Epithelial cell of proximal tubule (primary cell): ENCODE data around the gene TBC1D17. TPM values are rescaled to one million over a fixed set of nuclear protein-coding genes. Genes with fewer than 3 reads are reported as not detected.

ENCODE experiments used
- DNase-seq: peaks from one replicate; pipeline ENCODE4 v3.0.0-alpha.2; 2011; ENCODE audit warnings: low read depth
- H3K4me3 ChIP-seq: 2 replicates; pipeline ENCODE4 v1.5.1; 2011; ENCODE audit warnings: low read depth, mild to moderate bottlenecking, low read length
- total RNA-seq: library from RNA; depleted of rRNA; stranded (reverse); fragments of >200 nt; gene quantifications from 2 replicates; pipeline ENCODE4 v1.2.3, GENCODE V29; 2015
- TF ChIP-seq, protein P1 (sequence below): conservative IDR thresholded peaks from 2 replicates; pipeline ENCODE4 v1.5.1; 2012; ENCODE audit warnings: low read depth, mild to moderate bottlenecking, low read length

The TBC1D17 gene
- total RNA-seq, 1 donor from 2014 or later, result 11.9 TPM

DNA sequence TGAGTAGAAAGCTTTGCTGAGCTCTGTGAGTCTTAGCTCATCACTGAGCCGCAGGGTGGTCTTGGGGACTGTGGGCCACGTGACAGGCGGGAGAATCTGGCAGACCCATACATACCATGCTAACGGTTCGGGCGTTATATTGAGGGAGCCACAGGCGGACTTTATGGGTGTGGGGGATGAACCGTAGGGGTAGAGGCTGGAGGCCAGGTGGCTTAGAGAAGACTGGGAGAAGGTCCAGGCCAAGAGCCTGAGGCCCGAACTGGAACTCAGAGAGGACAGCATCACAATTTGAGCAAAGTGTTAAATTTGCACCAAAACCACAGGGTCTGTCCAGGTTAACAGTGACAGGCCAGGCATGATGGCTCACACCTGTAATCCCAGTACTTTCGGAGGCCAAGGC, 36.2 kb downstream of the TBC1D17 start:
- no peak overlapping the region for H3K4me3 ChIP-seq
- DNase-seq, result no peak
- TF ChIP-seq, protein P1, sequence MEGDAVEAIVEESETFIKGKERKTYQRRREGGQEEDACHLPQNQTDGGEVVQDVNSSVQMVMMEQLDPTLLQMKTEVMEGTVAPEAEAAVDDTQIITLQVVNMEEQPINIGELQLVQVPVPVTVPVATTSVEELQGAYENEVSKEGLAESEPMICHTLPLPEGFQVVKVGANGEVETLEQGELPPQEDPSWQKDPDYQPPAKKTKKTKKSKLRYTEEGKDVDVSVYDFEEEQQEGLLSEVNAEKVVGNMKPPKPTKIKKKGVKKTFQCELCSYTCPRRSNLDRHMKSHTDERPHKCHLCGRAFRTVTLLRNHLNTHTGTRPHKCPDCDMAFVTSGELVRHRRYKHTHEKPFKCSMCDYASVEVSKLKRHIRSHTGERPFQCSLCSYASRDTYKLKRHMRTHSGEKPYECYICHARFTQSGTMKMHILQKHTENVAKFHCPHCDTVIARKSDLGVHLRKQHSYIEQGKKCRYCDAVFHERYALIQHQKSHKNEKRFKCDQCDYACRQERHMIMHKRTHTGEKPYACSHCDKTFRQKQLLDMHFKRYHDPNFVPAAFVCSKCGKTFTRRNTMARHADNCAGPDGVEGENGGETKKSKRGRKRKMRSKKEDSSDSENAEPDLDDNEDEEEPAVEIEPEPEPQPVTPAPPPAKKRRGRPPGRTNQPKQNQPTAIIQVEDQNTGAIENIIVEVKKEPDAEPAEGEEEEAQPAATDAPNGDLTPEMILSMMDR, result no peak

DNA sequence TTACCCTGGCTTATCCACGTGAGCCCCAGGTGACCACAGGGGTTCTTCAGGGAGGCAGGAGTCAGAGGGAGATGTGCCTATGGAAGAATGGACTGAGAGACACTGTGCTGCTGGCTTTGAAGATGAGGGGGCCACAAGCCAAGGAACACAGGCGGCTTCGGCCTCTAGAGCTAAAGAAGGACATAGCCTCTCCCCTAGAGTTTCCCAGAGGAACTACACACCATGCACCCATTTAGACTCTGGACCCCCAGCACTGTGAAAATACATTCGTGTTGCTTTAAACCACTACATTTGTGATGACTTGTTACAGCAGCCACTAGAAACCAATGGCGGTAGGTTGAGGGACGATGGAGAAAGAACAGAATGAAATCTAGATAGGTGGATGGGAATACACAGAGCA, 37.8 kb downstream of the TBC1D17 start:
- no peak for DNase-seq
- TF ChIP-seq, protein P1, result peak; percentile 25
- no peak overlapping the region for H3K4me3 ChIP-seq

DNA sequence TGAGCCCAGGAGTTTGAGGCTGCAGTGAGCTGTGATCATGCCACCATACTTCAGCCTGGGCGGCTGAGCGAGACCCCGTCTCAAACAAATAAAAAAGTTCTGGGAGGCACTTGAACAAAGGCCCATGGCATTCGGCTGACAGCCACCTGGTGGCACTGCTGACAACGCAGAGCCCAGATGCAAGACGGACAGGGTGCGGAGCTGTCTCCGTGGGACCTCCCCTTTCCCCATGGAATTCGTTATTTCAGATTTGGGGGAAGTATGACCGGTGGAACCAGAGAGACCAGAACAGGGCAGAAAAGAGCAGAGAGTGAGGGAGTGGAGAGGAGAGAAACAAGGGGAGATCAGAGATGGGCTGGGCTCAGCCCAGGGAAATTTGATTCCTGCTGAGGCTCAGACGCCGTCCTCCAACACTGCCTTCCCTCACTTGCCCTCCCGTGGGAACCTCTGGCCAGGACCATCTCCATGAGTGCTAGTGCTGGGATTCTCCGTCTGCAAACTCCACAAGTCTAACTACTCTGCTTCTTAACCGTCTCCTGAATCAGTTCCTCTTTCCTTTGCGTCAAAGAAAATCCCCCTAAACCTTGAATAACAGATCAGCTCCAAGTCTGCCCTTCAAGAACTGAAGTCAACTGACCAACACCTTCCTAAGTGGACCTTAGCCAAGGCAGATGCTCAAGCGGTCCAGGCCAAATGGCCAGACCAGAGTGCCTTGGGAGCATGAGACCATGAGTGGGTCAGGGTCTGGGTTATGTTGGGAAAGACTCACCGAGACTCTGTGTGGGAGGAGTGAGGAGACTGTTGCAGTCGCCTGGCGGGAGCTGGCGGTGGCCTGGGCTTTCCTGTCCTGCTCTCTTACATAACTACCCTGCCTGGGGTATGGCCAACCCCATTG, 39.6 kb downstream of the TBC1D17 start:
- no peak overlapping the region for H3K4me3 ChIP-seq
- no peak for DNase-seq
- TF ChIP-seq, protein P1, result peak; percentile 38

DNA sequence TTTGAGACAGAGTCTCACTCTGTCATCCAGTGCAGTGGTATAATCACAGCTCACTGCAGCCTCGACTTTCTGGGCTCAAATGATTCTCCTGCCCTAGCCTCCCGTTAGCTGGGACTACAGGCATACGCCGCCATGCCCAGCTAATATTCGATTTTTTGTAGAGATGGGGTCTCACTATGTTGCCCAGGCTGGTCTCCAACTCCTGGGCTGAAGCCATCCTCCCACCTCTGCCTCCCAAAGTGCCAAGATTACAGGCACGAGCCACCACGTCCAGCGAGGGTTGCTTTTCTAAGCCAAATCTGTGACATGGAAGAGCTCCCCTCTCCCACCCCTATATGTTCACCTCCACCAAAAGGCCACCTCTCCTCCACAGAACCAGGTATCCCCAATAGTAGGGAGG, 40.6 kb downstream of the TBC1D17 start:
- H3K4me3 ChIP-seq, result no peak overlapping the region
- TF ChIP-seq, protein P1, result no peak
- no peak for DNase-seq

DNA sequence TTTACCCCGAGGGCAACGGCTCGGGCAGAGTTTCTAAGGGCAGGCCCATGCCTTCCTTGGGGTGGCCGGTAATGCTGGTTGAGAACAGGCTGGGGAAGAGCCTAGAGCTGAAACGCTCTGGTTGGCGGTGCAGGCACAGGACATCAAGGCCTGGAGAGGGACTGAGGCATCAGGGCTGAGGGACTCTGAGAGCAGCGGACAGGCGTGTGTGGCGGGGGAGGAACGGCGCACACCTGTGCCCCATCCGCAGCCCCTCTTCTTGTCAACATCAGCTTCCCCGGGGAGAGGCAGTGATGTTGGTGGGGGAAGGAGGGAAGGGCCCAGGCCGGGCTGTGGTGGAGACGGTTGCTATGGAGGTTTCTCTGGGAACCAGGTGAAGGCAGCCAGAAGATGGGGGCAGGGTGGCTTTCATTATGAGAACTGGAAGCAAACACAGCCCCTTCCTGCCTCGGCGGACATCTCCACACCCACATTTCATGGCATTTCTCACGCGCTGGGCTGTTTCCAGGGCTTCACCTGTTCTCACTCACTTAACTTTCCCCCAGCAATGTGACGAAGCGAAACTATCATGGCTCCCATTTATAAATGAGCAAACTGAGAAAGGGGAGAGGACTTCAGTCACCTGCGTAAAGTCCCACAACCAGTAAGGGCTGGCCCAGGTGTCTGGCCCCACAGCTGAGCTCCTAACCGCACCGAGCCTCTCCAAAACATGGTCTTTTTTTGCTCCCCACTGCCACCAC, 43.3 kb downstream of the TBC1D17 start:
- no peak overlapping the region for H3K4me3 ChIP-seq
- TF ChIP-seq, protein P1, result no peak
- no peak for DNase-seq

DNA sequence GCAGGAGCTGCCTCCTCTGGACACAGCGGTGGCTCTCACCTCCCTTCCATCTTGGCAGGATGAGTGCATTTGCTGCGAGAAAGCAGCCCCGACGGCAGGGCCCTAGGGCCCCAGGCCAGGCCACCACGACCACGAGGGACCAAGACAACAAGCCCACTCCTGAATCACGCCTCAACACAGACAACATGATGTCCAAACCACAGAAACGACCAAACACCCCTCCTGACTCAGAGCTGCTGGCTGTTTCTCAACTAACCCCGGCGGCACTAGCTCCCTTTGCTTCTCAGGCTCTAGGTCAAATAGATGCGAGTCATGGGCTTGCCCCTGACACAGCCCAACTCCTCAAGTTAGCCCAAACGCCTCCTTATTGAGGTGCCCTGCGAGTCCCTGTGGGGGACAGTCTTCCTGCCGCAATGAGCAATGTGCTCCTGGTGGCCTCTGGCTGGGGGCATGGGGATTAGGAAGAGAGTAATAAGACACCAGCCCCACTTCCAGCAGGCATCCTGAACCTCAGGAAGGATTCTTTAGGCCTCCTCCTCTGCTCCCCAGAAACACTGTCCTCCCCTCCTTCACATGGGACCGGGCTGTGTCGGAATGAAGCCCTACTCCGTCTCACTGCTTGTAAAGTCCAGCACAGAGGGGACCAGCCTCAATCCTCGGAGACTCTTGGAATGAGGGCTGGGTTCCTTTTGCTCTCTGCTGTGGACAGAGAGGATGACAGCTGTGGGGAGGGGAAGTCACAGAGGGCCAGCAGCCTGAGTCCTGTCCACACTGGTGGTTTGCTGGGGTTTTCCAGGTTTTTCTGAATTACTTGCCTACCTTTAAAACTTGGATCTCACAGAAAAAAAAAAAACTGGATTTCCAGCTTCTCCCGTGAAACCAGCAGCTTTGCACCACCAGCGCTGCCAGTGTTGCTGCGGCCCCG, 44.6 kb downstream of the TBC1D17 start:
- DNase-seq, result no peak
- H3K4me3 ChIP-seq, result no peak overlapping the region
- TF ChIP-seq, protein P1, result no peak
